Omental fat pad (tissue), 4 donors: ENCODE measurements around the gene PRCC. TPM values are rescaled to one million over a fixed set of nuclear protein-coding genes. Genes with fewer than 3 reads are reported as not detected.

Experiments used
- ATAC-seq: fragments of 150-250 bp; one replicate; pipeline ENCODE4 v1.9.1; 2016; ENCODE audit warnings: mild to moderate bottlenecking, moderate library complexity; ENCODE audit not compliant: low FRiP score
- DNase-seq: peaks from one replicate; pipeline ENCODE4 v3.0.0-alpha.2; 2019; ENCODE audit warnings: low spot score
- CTCF ChIP-seq, 3 donors: fragments of 450-650 bp; IDR thresholded peaks; one replicate each; pipeline ENCODE4 v1.5.1; 2016 to 2017; ENCODE audit warnings: antibody characterized with exemption in 3 of 3, mild to moderate bottlenecking in 3 of 3, moderate library complexity in 2 of 3
- total RNA-seq, 4 donors: library from RNA; depleted of rRNA; stranded (reverse); fragments of >200 nt; gene quantifications; one replicate each; pipeline ENCODE4 v1.1.0, GENCODE V29; 2016

Gene PRCC
- total RNA-seq, 4 donors from 2014 or later: 25.5 to 34.7 (median 28.2) TPM

GRCh38 chr1:156811168-156811567, 43.8 kb downstream of the PRCC start:
- ATAC-seq: no peak
- no peak for DNase-seq
- no peak for TF ChIP-seq CTCF (IDR thresholded peaks at IDR 0.05)

GRCh38 chr1:156812293-156812990, 45.1 kb downstream of the PRCC start:
- DNase-seq: no peak
- no peak for ATAC-seq

GRCh38 chr1:156813298-156813697, 46.0 kb downstream of the PRCC start:
- ATAC-seq (no peak), DNase-seq (no peak)
- TF ChIP-seq CTCF (IDR thresholded peaks at IDR 0.05): no peak

More at GRCh38 chr1:156812293-156812990, 45.1 kb downstream of the PRCC start:
- TF ChIP-seq CTCF (IDR thresholded peaks at IDR 0.05): no peak

GRCh38 chr1:156813750-156814570, 46.6 kb downstream of the PRCC start:
- DNase-seq: no peak
- no peak for TF ChIP-seq CTCF (IDR thresholded peaks at IDR 0.05)

GRCh38 chr1:156814571-156815260, 47.4 kb downstream of the PRCC start:
- TF ChIP-seq CTCF (IDR thresholded peaks at IDR 0.05): no peak
- DNase-seq (no peak), ATAC-seq (no peak)

More at GRCh38 chr1:156813750-156814570, 46.6 kb downstream of the PRCC start:
- peak; percentile 75 for ATAC-seq

GRCh38 chr1:156815307-156815826, 48.0 kb downstream of the PRCC start:
- ATAC-seq: peak; percentile 56
- no peak for TF ChIP-seq CTCF (IDR thresholded peaks at IDR 0.05)

More at GRCh38 chr1:156815307-156815826, 48.0 kb downstream of the PRCC start:
- no peak for DNase-seq
